Measurements from ENCODE around the gene PKMYT1. TPM values are rescaled to one million over a fixed set of nuclear protein-coding genes. Genes with fewer than 3 reads are reported as not detected.
A peak's percentile ranks its signal among the peaks of the same experiment; 100 is the strongest.
"Not testable (repeated sequence)": the region's sequence is repeated elsewhere in the genome, so short reads cannot be mapped to it uniquely, and the experiment has no call there.

The PKMYT1 gene
- total RNA-seq, 1 donor from 2014 or later = 0.98 TPM

- ATAC-seq = no peak
- no peak for DNase-seq (ENCODE audit: low spot score)
Observed at GRCh38 chr16:2942045-2942444, 38.2 kb downstream of the PKMYT1 start.

GRCh38 chr16:2939968-2940367, 40.3 kb downstream of the PKMYT1 start:
- no peak for DNase-seq (ENCODE audit: low spot score)

GRCh38 chr16:2938206-2938605, 42.0 kb downstream of the PKMYT1 start:
- no peak for ATAC-seq
- no peak for DNase-seq (ENCODE audit: low spot score)

More at GRCh38 chr16:2939968-2940367, 40.3 kb downstream of the PKMYT1 start:
- ATAC-seq = no peak

GRCh38 chr16:2937170-2937569, 43.1 kb downstream of the PKMYT1 start:
- no peak for DNase-seq (ENCODE audit: low spot score)

GRCh38 chr16:2936436-2937011, 43.7 kb downstream of the PKMYT1 start:
- ATAC-seq = no peak
- no peak for DNase-seq (ENCODE audit: low spot score)

More at GRCh38 chr16:2937170-2937569, 43.1 kb downstream of the PKMYT1 start:
- ATAC-seq = no peak

GRCh38 chr16:2934450-2934849, 45.8 kb downstream of the PKMYT1 start:
- ATAC-seq (no peak), DNase-seq (ENCODE audit: low spot score) (no peak)

GRCh38 chr16:2933701-2934100, 46.5 kb downstream of the PKMYT1 start:
- no peak for ATAC-seq
- DNase-seq (ENCODE audit: low spot score) = no peak

- no peak for ATAC-seq
- DNase-seq (ENCODE audit: low spot score) = no peak
Observed at GRCh38 chr16:2933136-2933535, 47.1 kb downstream of the PKMYT1 start.

- not testable (repeated sequence) for DNase-seq (ENCODE audit: low spot score); ATAC-seq
Observed at GRCh38 chr16:2931231-2931914, 48.9 kb downstream of the PKMYT1 start.

- DNase-seq (ENCODE audit: low spot score) (no peak), ATAC-seq (no peak)
Observed at GRCh38 chr16:2930236-2930635, 50.0 kb downstream of the PKMYT1 start.

GRCh38 chr16:2929693-2930092, 50.6 kb downstream of the PKMYT1 start:
- DNase-seq (ENCODE audit: low spot score) (no peak), ATAC-seq (no peak)

- DNase-seq (ENCODE audit: low spot score) (no peak), ATAC-seq (no peak)
Observed at GRCh38 chr16:2928796-2929195, 51.5 kb downstream of the PKMYT1 start.

GRCh38 chr16:2928151-2928550, 52.1 kb downstream of the PKMYT1 start:
- not testable (repeated sequence) for ATAC-seq; DNase-seq (ENCODE audit: low spot score)

GRCh38 chr16:2927010-2927646, 53.1 kb downstream of the PKMYT1 start:
- DNase-seq (ENCODE audit: low spot score) (peak; percentile 75), ATAC-seq (peak; percentile 99)

- ATAC-seq (no peak), DNase-seq (ENCODE audit: low spot score) (no peak)
Observed at GRCh38 chr16:2926650-2926999, 53.6 kb downstream of the PKMYT1 start.

GRCh38 chr16:2925951-2926649, 54.1 kb downstream of the PKMYT1 start:
- no peak for DNase-seq (ENCODE audit: low spot score)
- ATAC-seq = no peak

GRCh38 chr16:2924901-2925755, 55.1 kb downstream of the PKMYT1 start:
- DNase-seq (ENCODE audit: low spot score) (no peak), ATAC-seq (no peak)

GRCh38 chr16:2923481-2923880, 56.8 kb downstream of the PKMYT1 start:
- no peak for ATAC-seq
- no peak for DNase-seq (ENCODE audit: low spot score)
